GM23248 (cell line): ENCODE results near the gene MME. TPM values are rescaled to one million over a fixed set of nuclear protein-coding genes. Genes with fewer than 3 reads are reported as not detected.
A peak's percentile ranks its signal among the peaks of the same experiment; 100 is the strongest.

Source experiments
- DNase-seq: peaks from one replicate; pipeline ENCODE4 v3.0.0-alpha.2; 2015
- H2AFZ ChIP-seq: fragments of 200-600 bp; sonication (generic); 2 replicates; pipeline ENCODE4 v1.6.1; 2016; ENCODE audit warnings: antibody characterized with exemption
- H3F3A ChIP-seq: fragments of 200-600 bp; sonication (generic); 2 replicates; pipeline ENCODE4 v1.6.1; 2016; ENCODE audit warnings: mild to moderate bottlenecking, antibody characterized with exemption, mixed run types; ENCODE audit not compliant: insufficient read depth
- H3K27ac ChIP-seq: fragments of 200-600 bp; sonication (generic); 2 replicates; pipeline ENCODE4 v1.5.1; 2016; ENCODE audit warnings: mild to moderate bottlenecking
- H3K27me3 ChIP-seq: fragments of 200-600 bp; sonication (generic); replicated peaks from 2 replicates; pipeline ENCODE4 v1.6.1; 2016; ENCODE audit warnings: mild to moderate bottlenecking; ENCODE audit not compliant: insufficient read depth
- H3K36me3 ChIP-seq: fragments of 200-600 bp; sonication (generic); 2 replicates; pipeline ENCODE4 v1.6.1; 2016; ENCODE audit warnings: low read depth, mild to moderate bottlenecking
- H3K4me1 ChIP-seq: fragments of 200-600 bp; sonication (generic); 2 replicates; pipeline ENCODE4 v1.6.1; 2016; ENCODE audit warnings: mild to moderate bottlenecking; ENCODE audit not compliant: insufficient read depth
- H3K4me2 ChIP-seq: fragments of 200-600 bp; sonication (generic); one replicate; pipeline ENCODE4 v1.6.1; 2016; ENCODE audit warnings: mild to moderate bottlenecking; ENCODE audit not compliant: unreplicated experiment
- H3K4me3 ChIP-seq: fragments of 200-600 bp; sonication (generic); 2 replicates; pipeline ENCODE4 v1.5.1; 2016; ENCODE audit warnings: mild to moderate bottlenecking
- H3K79me2 ChIP-seq: fragments of 200-600 bp; sonication (generic); 2 replicates; pipeline ENCODE4 v1.6.1; 2016; ENCODE audit warnings: mild to moderate bottlenecking; ENCODE audit not compliant: insufficient read depth
- H3K9ac ChIP-seq: fragments of 200-600 bp; sonication (generic); 2 replicates; pipeline ENCODE4 v1.6.1; 2016; ENCODE audit warnings: mild to moderate bottlenecking
- H3K9me2 ChIP-seq: fragments of 200-600 bp; sonication (generic); 2 replicates; pipeline ENCODE4 v1.6.1; 2016; ENCODE audit warnings: mixed run types, mild to moderate bottlenecking, moderate library complexity; ENCODE audit not compliant: insufficient read depth
- H3K9me3 ChIP-seq: fragments of 200-600 bp; sonication (generic); one replicate; pipeline ENCODE4 v1.6.1; 2017; ENCODE audit warnings: low read depth
- H4K20me1 ChIP-seq: fragments of 200-600 bp; sonication (generic); 2 replicates; pipeline ENCODE4 v1.6.0; 2016; ENCODE audit not compliant: insufficient read depth
- EZH2 ChIP-seq: fragments of 200-600 bp; sonication (generic); IDR thresholded peaks from 2 replicates; pipeline ENCODE4 v1.6.1; 2018; ENCODE audit warnings: antibody characterized with exemption, mild to moderate bottlenecking; ENCODE audit not compliant: insufficient read depth, poor library complexity, severe bottlenecking
- EZH2phosphoT487 ChIP-seq: fragments of 200-600 bp; sonication (generic); IDR thresholded peaks from 2 replicates; pipeline ENCODE4 v1.6.1; 2018; ENCODE audit warnings: antibody characterized with exemption, moderate library complexity, mild to moderate bottlenecking, low read depth; ENCODE audit not compliant: insufficient read depth
- WGBS, 2 experiments: methylation state at CpG; one replicate each; pipeline ENCODE4 v1.1.6; 2015 to 2017; ENCODE audit warnings: low lambda C conversion rate in 2 of 2, low coverage in 1 of 2; ENCODE audit errors: missing lambda C conversion rate in 2 of 2; 5-methylcytosine and 5-hydroxymethylcytosine counted together
- in situ Hi-C: fragments of 300-500 bp; cut with MboI; formaldehyde crosslinking; loops from 2 replicates; pipeline ENCODE4 v1.15.0; 2020
- polyA plus RNA-seq: library from polyadenylated mRNA; unstranded; fragments of >200 nt; fragmentation: Nextera tagmentation; extraction: Ambion mirVana; gene quantifications from 2 replicates; pipeline ENCODE4 v1.2.1, GENCODE V29; 2016
- total RNA-seq: library from RNA; depleted of rRNA; stranded (reverse); fragments of >200 nt; shearing (Covaris generic); gene quantifications from 2 replicates; pipeline ENCODE4 v1.2.3, GENCODE V29; 2014

The MME gene
- total and polyA plus RNA-seq, 2 experiments from 2014 or later = 88.5 to 204 TPM

GRCh38 chr3:155084567-155084966 lies 4.4 kb downstream of the MME start:
- Histone ChIP-seq H2AFZ (no peak overlapping the region), H3K4me1 (peaks cover 20% of the 10 kb centered on the region; the same call in 1 of the 2 replicates), H3K9me2 (no peaks in the 10 kb centered on the region), H3K4me2 (no peak overlapping the region), H3F3A (0 out of 2 replicates have a peak, but pooled peaks cover 9% of the 10 kb centered on the region), H4K20me1 (no peaks in the 10 kb centered on the region), H3K9ac (no peak overlapping the region), H3K36me3 (peaks cover 33% of the 10 kb centered on the region), H3K79me2 (peaks cover 56% of the 10 kb centered on the region), H3K27ac (no peak overlapping the region), H3K27me3 (no peaks in the 10 kb centered on the region), H3K9me3 (no peaks in the 10 kb centered on the region), H3K4me3 (no peak overlapping the region)
- in situ Hi-C loops = loop anchor here (25.0 kb wide), 1 partner anchor 322 kb away; no protein-coding TSS in a partner anchor
- WGBS, 2 experiments = 43 to 48% methylated on average over 2 of the region's 2 CpGs
- TF ChIP-seq EZH2phosphoT487 (no peak), EZH2 (no peak)
- DNase-seq = no peak

- Histone ChIP-seq H3K4me1 (peaks cover 18% of the 10 kb centered on the region; the same call in 1 of the 2 replicates), H2AFZ (no peak overlapping the region), H4K20me1 (no peaks in the 10 kb centered on the region), H3K27me3 (no peaks in the 10 kb centered on the region), H3K79me2 (peaks cover 43% of the 10 kb centered on the region), H3K9ac (no peak overlapping the region), H3K4me2 (no peak overlapping the region), H3K4me3 (no peak overlapping the region), H3K36me3 (peaks cover 38% of the 10 kb centered on the region), H3K9me2 (no peaks in the 10 kb centered on the region), H3K9me3 (no peaks in the 10 kb centered on the region), H3K27ac (no peak overlapping the region), H3F3A (0 out of 2 replicates have a peak, but pooled peaks cover 5% of the 10 kb centered on the region)
- DNase-seq = peak; percentile 34
- WGBS, 2 experiments = 100% methylated on average over 1 of the region's 1 CpG
- in situ Hi-C loops = loop anchor here (25.0 kb wide), 1 partner anchor 324 kb away; no protein-coding TSS in a partner anchor
- TF ChIP-seq EZH2phosphoT487 (no peak), EZH2 (no peak)
Measured at GRCh38 chr3:155086051-155086450, 5.9 kb downstream of the MME start.

GRCh38 chr3:155088706-155089345 lies 8.7 kb downstream of the MME start:
- TF ChIP-seq EZH2 = no peak
- TF ChIP-seq EZH2phosphoT487 = no peak
- Histone ChIP-seq H3F3A (0 out of 2 replicates have a peak, but pooled peaks cover 5% of the 10 kb centered on the region), H3K27ac (no peak overlapping the region), H4K20me1 (no peaks in the 10 kb centered on the region), H3K4me1 (peaks cover 7% of the 10 kb centered on the region; the same call in 1 of the 2 replicates), H3K9ac (no peak overlapping the region), H2AFZ (no peak overlapping the region), H3K4me3 (no peak overlapping the region), H3K9me2 (no peaks in the 10 kb centered on the region), H3K79me2 (peaks cover 17% of the 10 kb centered on the region), H3K36me3 (peaks cover 42% of the 10 kb centered on the region), H3K4me2 (no peak overlapping the region), H3K9me3 (no peaks in the 10 kb centered on the region), H3K27me3 (no peaks in the 10 kb centered on the region)
- WGBS, 2 experiments = 94 to 100% methylated on average over 2 of the region's 2 CpGs
- no peak for DNase-seq
- in situ Hi-C loops = loop anchor here (25.0 kb wide), 1 partner anchor 327 kb away; no protein-coding TSS in a partner anchor

- Histone ChIP-seq H3K4me3 (no peak overlapping the region), H3F3A (0 out of 2 replicates have a peak, but pooled peaks cover 5% of the 10 kb centered on the region), H2AFZ (no peak overlapping the region), H3K27me3 (no peaks in the 10 kb centered on the region), H3K4me2 (no peak overlapping the region), H3K4me1 (peaks cover 7% of the 10 kb centered on the region; the same call in 1 of the 2 replicates), H3K36me3 (peaks cover 37% of the 10 kb centered on the region), H4K20me1 (no peaks in the 10 kb centered on the region), H3K27ac (no peak overlapping the region), H3K79me2 (peaks cover 10% of the 10 kb centered on the region; the same call in 1 of the 2 replicates), H3K9me2 (no peaks in the 10 kb centered on the region), H3K9me3 (no peaks in the 10 kb centered on the region), H3K9ac (no peak overlapping the region)
- in situ Hi-C loops = loop anchor here (25.0 kb wide), 1 partner anchor 327 kb away; no protein-coding TSS in a partner anchor
- DNase-seq = no peak
- TF ChIP-seq EZH2 = no peak
- no peak for TF ChIP-seq EZH2phosphoT487
- WGBS, 2 experiments = 95 to 96% methylated on average over 7 of the region's 7 CpGs
Measured at GRCh38 chr3:155089495-155089894, 9.4 kb downstream of the MME start.
